ENCODE data around the gene CLDN18.

CLDN18 gene

DNA sequence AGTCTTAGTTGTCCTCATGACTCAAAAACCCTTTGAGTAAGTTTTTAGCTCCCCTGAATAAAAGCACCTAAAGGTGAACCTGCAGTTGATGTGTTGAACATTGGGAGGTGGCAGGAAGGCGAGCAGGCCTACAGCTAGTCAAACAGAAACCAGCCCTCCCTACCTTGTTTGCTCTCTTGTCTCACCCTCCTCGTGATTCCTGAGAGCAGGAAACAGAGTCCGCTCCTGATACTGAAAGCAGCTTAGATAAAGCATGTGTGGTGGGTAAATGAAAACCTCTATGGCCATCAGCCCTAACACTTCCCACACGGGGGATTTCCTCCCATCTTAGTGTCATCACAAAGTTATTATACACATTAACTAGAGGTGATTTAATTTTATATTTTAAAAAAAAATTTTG, 21.8 kb upstream of the CLDN18 start:
- CTCF ChIA-PET = no interaction called here
- TF ChIP-seq FOXA1 (IDR thresholded peaks at IDR 0.05) (no peak), ARNT (IDR thresholded peaks at IDR 0.05) (no peak), LEF1 (IDR thresholded peaks at IDR 0.05; ENCODE audit: borderline replicate concordance) (no peak), TARDBP (IDR thresholded peaks at IDR 0.05) (no peak), FOXM1 (IDR thresholded peaks at IDR 0.05; ENCODE audit: borderline replicate concordance) (no peak), CTBP1 (IDR thresholded peaks at IDR 0.05; ENCODE audit: borderline replicate concordance) (no peak), NFRKB (IDR thresholded peaks at IDR 0.05) (no peak), L3MBTL2 (conservative IDR thresholded peaks at IDR 0.05) (no peak), FOXK2 (IDR thresholded peaks at IDR 0.05) (no peak), SP1 (IDR thresholded peaks at IDR 0.05) (no peak), ELF4 (IDR thresholded peaks at IDR 0.05) (no peak), HDGF (IDR thresholded peaks at IDR 0.05; ENCODE audit: borderline replicate concordance) (no peak), ZNF384 (IDR thresholded peaks at IDR 0.05) (no peak), SUZ12 (IDR thresholded peaks at IDR 0.05) (no peak)
- POLR2A ChIA-PET = no interaction called here
- DNase-seq (ENCODE audit: extremely low spot score) = no peak

DNA sequence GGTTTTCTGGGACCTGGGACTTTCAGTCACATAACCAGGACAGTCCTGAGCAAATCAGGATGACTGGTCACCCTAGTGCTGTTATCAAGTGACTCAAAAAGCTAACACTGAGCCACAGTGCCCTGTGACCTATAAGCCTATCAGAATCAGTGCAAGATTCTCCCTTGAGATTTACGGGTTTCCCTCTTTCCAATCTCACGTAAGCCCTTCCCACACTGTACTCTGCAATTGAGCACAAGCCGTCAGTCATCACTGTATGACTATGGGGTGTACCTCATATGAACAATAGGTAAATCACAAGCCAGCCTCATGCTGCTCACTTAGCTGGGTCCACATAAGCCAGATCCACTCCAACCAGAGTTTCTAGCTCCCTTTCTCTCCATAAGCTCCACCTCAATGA, 21.0 kb upstream of the CLDN18 start:
- TF ChIP-seq NFRKB (IDR thresholded peaks at IDR 0.05) (no peak), ZNF384 (IDR thresholded peaks at IDR 0.05) (no peak), HDGF (IDR thresholded peaks at IDR 0.05; ENCODE audit: borderline replicate concordance) (no peak), CTBP1 (IDR thresholded peaks at IDR 0.05; ENCODE audit: borderline replicate concordance) (no peak), SUZ12 (IDR thresholded peaks at IDR 0.05) (no peak), L3MBTL2 (conservative IDR thresholded peaks at IDR 0.05) (no peak), LEF1 (IDR thresholded peaks at IDR 0.05; ENCODE audit: borderline replicate concordance) (no peak), FOXK2 (IDR thresholded peaks at IDR 0.05) (no peak)
- DNase-seq (ENCODE audit: extremely low spot score) = no peak
- POLR2A ChIA-PET = no interaction called here
- CTCF ChIA-PET = interaction anchor here (0.8 kb wide), 1 partner anchor 16 kb away, joined by 5 read pairs; no protein-coding TSS in a partner anchor

DNA sequence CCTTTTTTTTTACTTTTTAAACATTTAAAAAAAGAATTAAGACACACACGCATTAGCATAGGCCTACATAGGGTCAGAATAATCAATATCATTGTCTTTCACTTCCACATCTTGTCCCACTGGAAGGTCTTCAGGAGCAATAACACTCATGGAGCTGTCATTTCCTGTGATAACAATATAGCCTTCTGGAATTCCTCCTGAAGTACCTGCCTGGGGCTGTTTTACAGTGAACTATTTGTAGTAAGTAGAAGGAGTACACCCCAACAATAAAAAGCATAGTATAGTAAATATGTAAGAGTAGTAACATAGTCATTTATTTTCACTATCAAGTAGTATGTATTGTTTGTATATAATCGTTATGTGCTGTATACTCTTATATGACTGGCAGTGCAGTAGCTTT, 19.5 kb upstream of the CLDN18 start:
- POLR2A ChIA-PET = no interaction called here
- no peak for DNase-seq (ENCODE audit: extremely low spot score)
- CTCF ChIA-PET = no interaction called here
- TF ChIP-seq ARNT (IDR thresholded peaks at IDR 0.05) = no peak
- TF ChIP-seq, protein P1, sequence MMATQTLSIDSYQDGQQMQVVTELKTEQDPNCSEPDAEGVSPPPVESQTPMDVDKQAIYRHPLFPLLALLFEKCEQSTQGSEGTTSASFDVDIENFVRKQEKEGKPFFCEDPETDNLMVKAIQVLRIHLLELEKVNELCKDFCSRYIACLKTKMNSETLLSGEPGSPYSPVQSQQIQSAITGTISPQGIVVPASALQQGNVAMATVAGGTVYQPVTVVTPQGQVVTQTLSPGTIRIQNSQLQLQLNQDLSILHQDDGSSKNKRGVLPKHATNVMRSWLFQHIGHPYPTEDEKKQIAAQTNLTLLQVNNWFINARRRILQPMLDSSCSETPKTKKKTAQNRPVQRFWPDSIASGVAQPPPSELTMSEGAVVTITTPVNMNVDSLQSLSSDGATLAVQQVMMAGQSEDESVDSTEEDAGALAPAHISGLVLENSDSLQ (IDR thresholded peaks at IDR 0.05) = no peak
- TF ChIP-seq FOXM1 (IDR thresholded peaks at IDR 0.05; ENCODE audit: borderline replicate concordance) = no peak
- TF ChIP-seq BHLHE40 (IDR thresholded peaks at IDR 0.05; ENCODE audit: borderline replicate concordance) = no peak
- no peak for TF ChIP-seq CTBP1 (IDR thresholded peaks at IDR 0.05; ENCODE audit: borderline replicate concordance)
- no peak for TF ChIP-seq FOXK2 (IDR thresholded peaks at IDR 0.05)
- TF ChIP-seq LEF1 (IDR thresholded peaks at IDR 0.05; ENCODE audit: borderline replicate concordance) = no peak
- no peak for TF ChIP-seq NFRKB (IDR thresholded peaks at IDR 0.05)

DNA sequence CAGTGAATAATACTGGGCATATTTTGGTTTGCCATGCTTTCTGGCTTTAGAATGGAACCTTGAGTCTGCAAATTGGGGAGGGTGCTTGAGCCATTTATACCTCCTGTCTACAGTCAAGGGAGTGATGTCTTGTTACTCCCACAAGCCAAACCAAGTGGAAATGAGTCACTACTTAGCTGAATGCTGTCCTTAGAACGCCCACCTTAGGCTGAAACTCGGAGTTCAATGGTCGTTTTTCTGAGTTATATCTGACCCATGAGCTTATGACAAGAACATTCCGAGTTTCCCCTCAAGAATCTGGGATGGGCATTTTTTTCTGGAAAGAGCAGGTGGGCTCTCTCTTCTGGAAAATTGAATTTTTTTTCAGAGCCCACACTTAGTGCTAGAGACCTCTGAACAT, 17.4 kb upstream of the CLDN18 start:
- DNase-seq (ENCODE audit: extremely low spot score) = no peak
- POLR2A ChIA-PET = no interaction called here
- CTCF ChIA-PET = no interaction called here
- TF ChIP-seq SP1 (IDR thresholded peaks at IDR 0.05) (no peak), NFRKB (IDR thresholded peaks at IDR 0.05) (no peak)

DNA sequence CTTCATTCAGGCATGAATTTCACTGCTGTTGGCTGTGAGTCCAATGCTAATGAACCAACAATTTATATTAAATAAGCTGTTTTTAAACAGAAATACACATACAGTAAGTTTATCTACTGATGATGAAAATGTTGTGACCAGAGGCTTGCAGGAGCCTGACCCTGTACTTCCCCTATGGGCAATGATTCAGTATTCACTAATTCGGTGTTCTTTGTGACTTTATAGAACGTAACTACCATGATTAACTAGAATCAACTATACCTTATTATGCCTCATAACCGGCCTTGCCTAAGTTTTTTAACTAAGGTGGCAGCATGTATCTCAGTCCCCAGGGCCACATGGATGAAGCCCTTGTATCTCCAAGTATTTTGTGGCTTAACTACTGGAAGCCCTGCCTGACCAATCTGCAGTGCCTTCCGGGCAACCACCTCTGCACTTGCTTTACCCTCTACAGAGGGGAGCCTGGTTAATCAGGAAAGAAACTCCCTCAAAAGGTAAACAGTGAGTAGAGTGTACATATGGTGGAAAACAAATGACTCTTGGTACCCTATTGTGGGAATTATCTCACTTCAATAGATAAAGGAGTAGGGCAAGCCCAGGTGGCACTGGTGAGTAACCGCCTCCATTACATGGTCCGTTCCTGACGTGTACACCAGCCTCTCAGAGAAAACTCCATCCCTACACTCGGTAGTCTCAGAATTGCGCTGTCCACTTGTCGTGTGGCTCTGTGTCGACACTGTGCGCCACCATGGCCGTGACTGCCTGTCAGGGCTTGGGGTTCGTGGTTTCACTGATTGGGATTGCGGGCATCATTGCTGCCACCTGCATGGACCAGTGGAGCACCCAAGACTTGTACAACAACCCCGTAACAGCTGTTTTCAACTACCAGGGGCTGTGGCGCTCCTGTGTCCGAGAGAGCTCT, 11.6 kb upstream of the CLDN18 start:
- TF ChIP-seq LEF1 (IDR thresholded peaks at IDR 0.05; ENCODE audit: borderline replicate concordance) (no peak), ZNF384 (IDR thresholded peaks at IDR 0.05) (no peak), HDGF (IDR thresholded peaks at IDR 0.05; ENCODE audit: borderline replicate concordance) (no peak), NFRKB (IDR thresholded peaks at IDR 0.05) (no peak), L3MBTL2 (conservative IDR thresholded peaks at IDR 0.05) (no peak), SP1 (IDR thresholded peaks at IDR 0.05) (no peak), CTBP1 (IDR thresholded peaks at IDR 0.05; ENCODE audit: borderline replicate concordance) (no peak), BHLHE40 (IDR thresholded peaks at IDR 0.05; ENCODE audit: borderline replicate concordance) (no peak), FOXK2 (IDR thresholded peaks at IDR 0.05) (no peak)
- TF ChIP-seq, protein P1 (IDR thresholded peaks at IDR 0.05) = no peak
- ChIA-PET POLR2A (no interaction called here), CTCF (no interaction called here)
- DNase-seq (ENCODE audit: extremely low spot score) = no peak

DNA sequence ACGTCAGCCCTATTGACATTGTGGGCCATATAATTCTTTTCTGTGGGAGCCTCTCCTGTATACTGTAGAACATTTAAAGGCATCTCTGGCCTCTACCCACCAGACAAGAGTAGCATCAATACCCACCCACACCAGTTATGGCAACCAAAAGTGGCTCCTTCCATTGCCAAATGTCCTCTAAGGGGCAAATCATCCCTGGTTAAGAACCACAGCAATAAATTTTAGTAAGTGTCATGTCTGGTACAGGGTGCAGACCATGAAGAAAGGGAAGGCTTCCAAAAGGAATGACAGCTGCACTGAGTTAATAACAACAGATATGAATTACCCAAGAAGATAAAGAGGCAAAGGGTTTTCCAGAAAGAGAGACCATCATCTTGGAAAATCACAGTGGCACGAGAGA, 6.9 kb upstream of the CLDN18 start:
- ChIA-PET POLR2A (no interaction called here), CTCF (no interaction called here)
- no peak for DNase-seq (ENCODE audit: extremely low spot score)
- TF ChIP-seq SP1 (IDR thresholded peaks at IDR 0.05) (no peak), CTBP1 (IDR thresholded peaks at IDR 0.05; ENCODE audit: borderline replicate concordance) (no peak), L3MBTL2 (conservative IDR thresholded peaks at IDR 0.05) (no peak), NFRKB (IDR thresholded peaks at IDR 0.05) (no peak), ARNT (IDR thresholded peaks at IDR 0.05) (no peak), SUZ12 (IDR thresholded peaks at IDR 0.05) (no peak), BHLHE40 (IDR thresholded peaks at IDR 0.05; ENCODE audit: borderline replicate concordance) (no peak), ZNF384 (IDR thresholded peaks at IDR 0.05) (no peak), HDGF (IDR thresholded peaks at IDR 0.05; ENCODE audit: borderline replicate concordance) (no peak), FOXK2 (IDR thresholded peaks at IDR 0.05) (no peak), FOXA1 (IDR thresholded peaks at IDR 0.05) (no peak), LEF1 (IDR thresholded peaks at IDR 0.05; ENCODE audit: borderline replicate concordance) (no peak)
- TF ChIP-seq, protein P1 (IDR thresholded peaks at IDR 0.05) = no peak
